Measurements from ENCODE around the gene MAJIN.

DNA sequence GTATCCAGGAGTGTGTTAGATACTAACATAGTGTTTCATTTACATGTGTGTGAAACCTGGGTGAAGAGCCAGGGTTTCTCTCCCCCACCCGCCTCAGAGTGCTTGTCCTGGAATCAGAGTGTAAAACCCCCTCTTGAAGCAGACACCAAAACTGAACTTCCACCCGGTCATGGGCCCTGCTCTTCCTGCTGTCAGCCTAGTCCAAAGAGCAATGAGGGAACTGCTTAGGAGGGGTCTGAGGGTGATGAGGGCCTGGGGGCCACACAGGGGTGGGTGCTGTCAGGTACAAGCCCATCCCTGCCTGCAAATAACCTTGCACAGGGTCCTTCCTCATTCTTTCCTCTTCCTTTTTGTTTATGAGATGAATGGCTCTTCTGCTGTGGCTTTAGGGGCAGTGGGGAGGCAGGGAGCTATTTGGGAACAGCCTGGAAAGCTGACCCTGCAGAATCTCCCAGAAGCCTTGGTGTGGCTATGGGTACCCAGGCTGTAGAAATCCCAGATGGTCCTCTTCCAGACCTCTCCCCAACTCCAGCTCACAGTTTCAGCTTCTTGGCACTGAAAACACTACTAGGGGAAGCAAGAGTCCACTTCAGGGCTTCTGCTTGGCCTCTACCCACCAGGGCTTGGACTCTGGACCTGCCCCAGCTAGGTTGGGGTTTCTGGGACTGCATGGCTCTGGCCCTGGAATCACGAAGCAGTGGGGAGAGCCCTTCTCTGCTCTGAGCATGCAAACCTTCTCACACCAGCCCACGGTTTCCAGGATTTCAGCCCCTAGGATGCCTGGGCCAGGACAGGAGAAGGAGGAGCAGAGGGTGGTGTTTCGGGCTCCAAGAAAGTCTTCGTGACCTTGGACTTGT lies 16.3 kb upstream of the MAJIN start:
- TF ChIP-seq EZH2 (IDR thresholded peaks at IDR 0.05) (no peak), POLR2AphosphoS5 (IDR thresholded peaks at IDR 0.05; ENCODE audit: borderline replicate concordance, low read depth, low read length) (no peak), FOXP2 (optimal IDR thresholded peaks at IDR 0.05; ENCODE audit: control extremely low read depth, extremely low read length, insufficient read depth) (no peak)
